Activated naive CD8-positive, alpha-beta T cell treated with anti-CD3 and anti-CD28 coated beads, Interleukin-2, amount 10 ng/mL, durations not matched to agents 7 days and 5 days (primary cell): ENCODE results near the gene GGPS1. TPM values are rescaled to one million over a fixed set of nuclear protein-coding genes. Genes with fewer than 3 reads are reported as not detected.

ENCODE experiments used
- ATAC-seq: fragments of 150-1000 bp; cut with Tn5 transposase; one replicate; pipeline ENCODE4 v1.10.0; 2021; ENCODE audit warnings: low read depth, moderate library complexity
- POLR2A ChIA-PET: fragments of 350-600 bp; sonication (Branson Sonifier 250); formaldehyde crosslinking; loops from one replicate; lab custom pipeline; 2021; ENCODE audit warnings: antibody characterized with exemption; lab: Charles Lee
- DNase-seq: peaks from one replicate; pipeline ENCODE4 v3.0.0; 2021
- H3K27ac Mint-ChIP-seq: one replicate; pipeline ENCODE4 v1.8.0; 2022; ENCODE audit warnings: mild to moderate bottlenecking, mixed read lengths
- H3K27me3 Mint-ChIP-seq: one replicate; pipeline ENCODE4 v1.8.0; 2022; ENCODE audit warnings: mild to moderate bottlenecking, moderate library complexity, mixed read lengths
- H3K36me3 Mint-ChIP-seq: one replicate; pipeline ENCODE4 v1.8.0; 2021; ENCODE audit warnings: mild to moderate bottlenecking, mixed read lengths
- H3K4me1 Mint-ChIP-seq: one replicate; pipeline ENCODE4 v1.8.0; 2021; ENCODE audit warnings: mixed read lengths
- H3K4me3 Mint-ChIP-seq: one replicate; pipeline ENCODE4 v1.8.0; 2022; ENCODE audit warnings: mild to moderate bottlenecking, moderate library complexity, mixed read lengths
- H3K9me3 Mint-ChIP-seq: one replicate; pipeline ENCODE4 v1.8.0; 2021; ENCODE audit warnings: mixed read lengths
- total RNA-seq, 2 experiments: library from RNA; stranded (reverse); gene quantifications; one replicate each; pipeline ENCODE4 v1.2.3, GENCODE V29; 2021

Gene GGPS1
- total RNA-seq, 2 experiments from 2014 or later = 31.9 to 34.9 TPM

DNA sequence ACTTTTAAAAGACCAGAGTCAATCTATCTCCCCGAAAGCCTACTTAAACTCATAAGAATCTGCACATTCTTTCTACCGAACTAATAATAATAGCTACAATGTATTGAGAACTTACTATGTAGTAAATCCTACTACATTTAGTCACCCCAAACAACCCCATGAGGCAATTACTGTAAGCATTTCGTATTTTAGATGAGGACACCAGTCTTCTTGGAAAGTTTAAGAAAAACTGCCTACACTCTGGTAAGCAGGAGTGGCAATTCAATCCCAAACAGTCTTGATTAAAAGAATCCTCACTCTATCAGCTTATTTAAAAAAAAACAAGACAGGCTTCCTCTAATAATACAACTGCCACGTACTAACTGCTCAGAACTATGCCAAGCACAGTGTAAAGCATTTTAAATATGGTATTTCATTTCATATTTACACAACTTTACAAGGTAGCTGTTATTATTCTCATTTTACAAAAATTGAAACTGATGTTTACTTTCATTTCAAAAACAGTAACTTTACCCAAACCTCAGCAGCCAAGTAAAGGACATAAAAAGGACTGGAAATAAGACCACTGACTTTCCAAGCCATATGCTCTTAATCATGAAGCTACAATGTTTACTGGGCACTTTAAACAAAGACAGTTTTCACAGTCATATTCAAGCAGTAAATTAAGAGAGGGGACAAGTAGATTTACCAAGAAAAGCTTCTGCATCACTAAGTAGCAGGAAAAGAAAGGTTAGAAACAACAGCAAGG, 14.3 kb upstream of the GGPS1 start:
- no peaks in the 10 kb centered on the region for H3K27me3 Mint-ChIP-seq
- H3K27ac Mint-ChIP-seq = peak overlapping the region; percentile 31
- peak overlapping the region; percentile 51 for H3K4me3 Mint-ChIP-seq
- H3K9me3 Mint-ChIP-seq = no peaks in the 10 kb centered on the region
- ATAC-seq = no peak
- H3K36me3 Mint-ChIP-seq = peaks cover 19% of the 10 kb centered on the region
- H3K4me1 Mint-ChIP-seq = peaks cover 51% of the 10 kb centered on the region
- no peak for DNase-seq
- POLR2A ChIA-PET = interaction anchor here (1.0 to 5.0 kb wide), 2 partner anchors 12 to 39 kb away, joined by 3 to 28 read pairs; partner anchors contain the start of genes ARID4B and GGPS1

- Mint-ChIP-seq H3K27ac (no peak overlapping the region), H3K9me3 (no peaks in the 10 kb centered on the region), H3K27me3 (no peaks in the 10 kb centered on the region), H3K4me3 (no peak overlapping the region), H3K4me1 (peaks cover 56% of the 10 kb centered on the region), H3K36me3 (peaks cover 22% of the 10 kb centered on the region)
- DNase-seq (no peak), ATAC-seq (no peak)
- POLR2A ChIA-PET = interaction anchor here (5.0 kb wide), 1 partner anchor 11 kb away, joined by 28 read pairs; the partner anchor contains the start of genes ARID4B and GGPS1
Measured at GRCh38 chr1:235315173-235315572, 13.2 kb upstream of the GGPS1 start.

GRCh38 chr1:235315735-235316134, 12.6 kb upstream of the GGPS1 start:
- Mint-ChIP-seq H3K4me3 (no peak overlapping the region), H3K36me3 (peaks cover 27% of the 10 kb centered on the region), H3K9me3 (no peaks in the 10 kb centered on the region), H3K27me3 (no peaks in the 10 kb centered on the region), H3K4me1 (peaks cover 57% of the 10 kb centered on the region), H3K27ac (no peak overlapping the region)
- POLR2A ChIA-PET = no interaction called here
- ATAC-seq (no peak), DNase-seq (no peak)

- Mint-ChIP-seq H3K9me3 (no peaks in the 10 kb centered on the region), H3K27ac (peak overlapping the region; percentile 18), H3K27me3 (no peaks in the 10 kb centered on the region), H3K36me3 (peaks cover 29% of the 10 kb centered on the region), H3K4me1 (peaks cover 60% of the 10 kb centered on the region), H3K4me3 (peak overlapping the region; percentile 23)
- DNase-seq = no peak
- ATAC-seq = no peak
- POLR2A ChIA-PET = interaction anchor here (0.6 kb wide), 1 partner anchor 96 kb away, joined by 3 read pairs; no protein-coding TSS in a partner anchor
Measured at GRCh38 chr1:235317168-235317567, 11.2 kb upstream of the GGPS1 start.

GRCh38 chr1:235319255-235319654, 9.1 kb upstream of the GGPS1 start:
- ATAC-seq = no peak
- Mint-ChIP-seq H3K27ac (peak overlapping the region; percentile 62), H3K9me3 (no peaks in the 10 kb centered on the region), H3K27me3 (no peaks in the 10 kb centered on the region), H3K36me3 (peaks cover 35% of the 10 kb centered on the region), H3K4me3 (peak overlapping the region; percentile 40), H3K4me1 (peaks cover 52% of the 10 kb centered on the region)
- no peak for DNase-seq
- POLR2A ChIA-PET = no interaction called here

DNA sequence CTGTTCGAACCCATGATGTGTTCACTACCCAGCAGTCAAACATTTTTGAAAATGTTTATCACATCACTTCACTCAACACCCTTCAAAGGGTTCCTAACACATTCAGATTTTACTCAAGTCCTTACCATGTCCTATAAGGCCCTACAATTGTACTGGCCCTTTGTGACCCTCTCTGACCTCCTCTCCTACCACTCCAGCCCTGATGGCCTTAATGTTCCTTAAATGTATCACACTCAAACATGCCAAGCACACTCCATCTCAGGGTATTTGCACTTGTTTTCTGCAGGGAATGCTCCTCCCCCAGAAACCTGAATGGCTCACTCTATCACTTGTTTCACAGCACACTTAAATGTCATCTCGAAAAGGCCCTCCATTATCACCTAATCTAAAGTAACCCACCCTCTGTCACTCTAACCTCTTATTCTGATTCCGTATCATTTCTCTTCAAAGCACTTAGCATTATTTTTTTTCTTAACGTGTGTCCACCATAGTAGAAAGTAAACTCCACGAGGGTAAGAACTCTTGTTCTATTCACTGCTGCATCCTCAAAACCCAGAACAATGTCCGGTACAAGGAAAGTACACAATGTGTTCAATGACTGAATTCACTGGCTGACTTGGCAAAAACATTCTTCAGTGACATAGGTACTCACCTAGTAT, 7.7 kb upstream of the GGPS1 start:
- POLR2A ChIA-PET = no interaction called here
- Mint-ChIP-seq H3K36me3 (peaks cover 37% of the 10 kb centered on the region), H3K9me3 (no peaks in the 10 kb centered on the region), H3K4me3 (peak overlapping the region; percentile 10), H3K27ac (peak overlapping the region; percentile 26), H3K4me1 (peaks cover 51% of the 10 kb centered on the region), H3K27me3 (no peaks in the 10 kb centered on the region)
- ATAC-seq (peak; percentile 12), DNase-seq (no peak)

- ATAC-seq = no peak
- H3K27ac Mint-ChIP-seq = peak overlapping the region; percentile 28
- peaks cover 41% of the 10 kb centered on the region for H3K4me1 Mint-ChIP-seq
- DNase-seq = no peak
- peak overlapping the region; percentile 73 for H3K4me3 Mint-ChIP-seq
- no peaks in the 10 kb centered on the region for H3K27me3 Mint-ChIP-seq
- POLR2A ChIA-PET = interaction anchor here (4.9 kb wide), 1 partner anchor 11 kb away, joined by 28 read pairs; no protein-coding TSS in a partner anchor
- H3K36me3 Mint-ChIP-seq = peaks cover 34% of the 10 kb centered on the region
- no peaks in the 10 kb centered on the region for H3K9me3 Mint-ChIP-seq
Measured at GRCh38 chr1:235324296-235324695, 4.1 kb upstream of the GGPS1 start.

- H3K4me3 Mint-ChIP-seq = peak overlapping the region; percentile 96
- H3K36me3 Mint-ChIP-seq = peaks cover 30% of the 10 kb centered on the region
- peaks cover 38% of the 10 kb centered on the region for H3K4me1 Mint-ChIP-seq
- H3K27me3 Mint-ChIP-seq = no peaks in the 10 kb centered on the region
- H3K9me3 Mint-ChIP-seq = no peaks in the 10 kb centered on the region
- H3K27ac Mint-ChIP-seq = peak overlapping the region; percentile 49
- POLR2A ChIA-PET = interaction anchor here (4.9 kb wide), 1 partner anchor 12 kb away, joined by 28 read pairs; no protein-coding TSS in a partner anchor
- DNase-seq (no peak), ATAC-seq (no peak)
Measured at GRCh38 chr1:235325139-235325538, 3.2 kb upstream of the GGPS1 start.

- Mint-ChIP-seq H3K9me3 (no peaks in the 10 kb centered on the region), H3K36me3 (peaks cover 23% of the 10 kb centered on the region), H3K27ac (peak overlapping the region; percentile 99), H3K4me1 (peaks cover 31% of the 10 kb centered on the region), H3K27me3 (no peaks in the 10 kb centered on the region), H3K4me3 (peak overlapping the region; percentile 96)
- no peak for ATAC-seq
- no peak for DNase-seq
- POLR2A ChIA-PET = interaction anchor here (4.9 kb wide), 1 partner anchor 13 kb away, joined by 28 read pairs; no protein-coding TSS in a partner anchor
Measured at GRCh38 chr1:235325854-235326253, 2.5 kb upstream of the GGPS1 start.

DNA sequence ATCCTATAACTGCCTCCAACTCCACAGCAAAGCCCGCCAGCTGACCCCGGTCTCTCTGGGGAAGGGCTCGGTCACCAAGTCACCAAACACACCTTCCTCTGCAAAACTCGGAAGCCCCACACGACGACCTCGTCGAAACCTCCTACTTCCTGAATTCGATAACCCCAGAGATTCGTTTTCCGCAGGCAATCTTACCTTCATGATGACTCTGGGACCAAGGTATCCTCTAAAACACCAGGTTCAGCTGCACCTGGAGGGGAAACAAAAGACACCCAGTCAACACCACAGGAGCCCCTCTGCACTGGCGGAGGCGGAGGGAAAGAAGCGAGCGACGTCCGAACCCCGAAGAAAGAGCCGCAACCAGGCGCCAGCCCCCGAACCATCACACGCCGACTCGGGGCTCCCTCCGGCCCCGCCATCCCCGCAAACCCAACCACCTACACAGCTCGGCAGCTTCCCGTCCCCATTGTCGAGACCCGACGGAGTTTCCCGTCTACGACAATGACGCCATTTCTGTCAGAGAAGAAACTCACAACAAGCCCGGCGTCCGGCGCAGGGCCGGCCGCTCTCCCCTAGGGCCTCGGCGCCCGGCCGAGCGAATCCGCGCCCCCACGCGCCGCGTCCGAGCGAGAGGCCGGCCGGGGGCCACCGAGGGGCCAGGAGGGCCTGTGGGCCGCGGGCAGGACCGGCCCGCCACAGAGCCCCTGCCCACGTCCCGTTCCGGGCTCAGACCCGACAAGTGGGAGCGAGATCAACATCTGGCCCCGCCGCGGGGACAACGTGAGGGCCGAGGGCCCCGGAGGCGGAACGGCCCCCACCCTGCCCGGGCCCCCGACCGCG, 1.4 kb upstream of the GGPS1 start:
- DNase-seq (peak; percentile 70), ATAC-seq (peak; percentile 5)
- Mint-ChIP-seq H3K4me3 (peak overlapping the region; percentile 96), H3K36me3 (peaks cover 20% of the 10 kb centered on the region), H3K4me1 (peaks cover 26% of the 10 kb centered on the region), H3K27ac (peak overlapping the region; percentile 99), H3K9me3 (no peaks in the 10 kb centered on the region), H3K27me3 (no peaks in the 10 kb centered on the region)
- POLR2A ChIA-PET = interaction anchor here (0.8 to 4.9 kb wide), 5 partner anchors 10 to 166 kb away, joined by 3 to 28 read pairs (median 5); partner anchors contain the start of gene RBM34

DNA sequence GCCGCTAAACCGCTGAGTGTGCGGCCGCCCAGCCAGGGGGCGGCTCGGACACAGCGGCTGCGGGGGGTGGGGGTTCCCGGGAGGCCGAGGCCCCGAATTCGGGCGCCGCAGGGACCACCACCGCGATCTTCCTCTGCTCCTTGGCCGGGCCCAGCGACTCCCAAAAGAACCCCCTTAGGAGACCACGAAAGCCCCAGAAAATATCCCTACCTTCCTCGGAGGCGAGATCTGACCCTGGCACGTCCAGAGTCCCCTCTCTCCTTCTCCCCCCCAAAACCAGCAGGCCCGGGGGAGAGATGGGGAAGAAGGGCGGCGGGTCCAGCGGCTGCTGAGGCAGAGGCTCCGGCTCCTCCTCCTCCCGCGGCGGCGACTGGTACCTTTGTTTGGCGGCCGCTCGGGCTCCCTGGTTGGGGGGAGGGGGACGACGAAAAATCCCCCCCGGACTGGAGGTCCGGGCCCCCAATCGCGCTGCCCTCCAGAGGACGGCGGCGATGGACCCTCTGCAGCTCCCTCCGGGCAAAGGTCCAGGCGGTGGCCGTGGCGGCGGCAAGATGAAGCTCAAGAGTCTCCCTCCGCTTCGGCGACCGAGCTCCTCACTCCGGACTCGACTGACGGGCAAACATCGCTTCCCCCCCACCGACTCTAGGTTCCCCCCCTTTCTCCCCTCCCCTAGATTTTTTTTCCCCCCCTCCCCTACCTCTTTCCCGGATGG, 655 bp upstream of the GGPS1 start, which contains the start of gene ARID4B:
Gene ARID4B, minus strand, starts transcription at position 621 of the 712 bp plus-strand sequence. CDS start 1,260 bp downstream, outside the sequence.
- H3K4me3 Mint-ChIP-seq = peak within 1 kb of the TSS; percentile 96
- POLR2A ChIA-PET = interaction anchor here (0.7 to 4.9 kb wide), 8 partner anchors 9 to 541 kb away, joined by 3 to 28 read pairs (median 4); partner anchors contain the start of gene RBM34
- H3K27me3 Mint-ChIP-seq = no peaks in the 10 kb centered on the region
- H3K9me3 Mint-ChIP-seq = no peaks in the 10 kb centered on the region
- H3K4me1 Mint-ChIP-seq = peaks cover 24% of the 10 kb centered on the region
- peak within 1 kb of the TSS; percentile 99 for H3K27ac Mint-ChIP-seq
- peaks cover 17% of the 10 kb centered on the region for H3K36me3 Mint-ChIP-seq
- no peak for ATAC-seq
- DNase-seq = peak; percentile 75
